ENCODE measurements around the gene SEPTIN12. TPM values are rescaled to one million over a fixed set of nuclear protein-coding genes. Genes with fewer than 3 reads are reported as not detected.

Gene SEPTIN12
- total and polyA plus RNA-seq, 2 of the 4 experiments (the other 2 are of a cell fraction): not detected

- TF ChIP-seq MAZ (IDR thresholded peaks at IDR 0.05; ENCODE audit: borderline replicate concordance, low read depth, low read length) (no peak), RFX5 (IDR thresholded peaks at IDR 0.05; ENCODE audit: low read depth, low read length) (no peak), CTCF (conservative IDR thresholded peaks at IDR 0.05; ENCODE audit: low read depth, low read length) (no peak), SMC3 (IDR thresholded peaks at IDR 0.05; ENCODE audit: low read depth, low read length) (no peak), USF2 (IDR thresholded peaks at IDR 0.05; ENCODE audit: low read depth, low read length) (no peak), FOS (IDR thresholded peaks at IDR 0.05; ENCODE audit: low read depth, low read length) (no peak), CEBPB (IDR thresholded peaks at IDR 0.05; ENCODE audit: low read depth, low read length) (no peak), RCOR1 (IDR thresholded peaks at IDR 0.05; ENCODE audit: insufficient replicate concordance, low read length) (no peak), RAD21 (IDR thresholded peaks at IDR 0.05; ENCODE audit: low read length) (no peak), MAFK (IDR thresholded peaks at IDR 0.05; ENCODE audit: low read depth, low read length) (no peak), CHD1 (IDR thresholded peaks at IDR 0.05; ENCODE audit: low read depth, low read length) (no peak), MXI1 (IDR thresholded peaks at IDR 0.05; ENCODE audit: borderline replicate concordance, low read depth, low read length) (no peak), ELK1 (IDR thresholded peaks at IDR 0.05; ENCODE audit: borderline replicate concordance, low read depth, low read length) (no peak)
- POLR2A ChIA-PET (ENCODE audit: unreplicated experiment): no interaction called here
Observed at GRCh38 chr16:4783251-4783950, 4.7 kb downstream of the SEPTIN12 start.

More at GRCh38 chr16:4783251-4783950, 4.7 kb downstream of the SEPTIN12 start:
- WGBS, 2 experiments (ENCODE audit: extremely low coverage in 2 of 2, insufficient read length in 1 of 2): 91% methylated on average over 7 of the region's 25 CpGs; no CpG with 5 or more reads in 1 of the 2 experiments
- H3K18ac ChIP-seq (ENCODE audit: low read depth, low read length): no peak overlapping the region
- intact Hi-C loops (cut with micrococcal nuclease) (no loop called here), dilution Hi-C loops (cut with HindIII; ENCODE audit: low sequenced_read_pairs, unreplicated experiment) (no loop called here), in situ Hi-C loops (cut with MboI; ENCODE audit: low sequenced_read_pairs) (no loop called here)
- H3K9ac ChIP-seq (ENCODE audit: low read depth, low read length): no peak overlapping the region
- H3K9me1 ChIP-seq (ENCODE audit: insufficient read depth, low read length): no peaks in the 10 kb centered on the region
- H3K14ac ChIP-seq (replicated peaks; ENCODE audit: low read depth, low read length): no peak overlapping the region
- no peaks in the 10 kb centered on the region for H3K79me1 ChIP-seq (ENCODE audit: low read depth in 1 of 2, low read length in 2 of 2)
- H4K8ac ChIP-seq (ENCODE audit: low read depth in 2 of 2, low read length in 2 of 2): no peak overlapping the region
- H2AK5ac ChIP-seq (ENCODE audit: low read depth, low read length): no peak overlapping the region
- H3K9me3 ChIP-seq (ENCODE audit: control insufficient read depth, insufficient read depth, low read length): no peaks in the 10 kb centered on the region
- no peak overlapping the region for H2BK5ac ChIP-seq (ENCODE audit: low read depth, low read length, poor library complexity, severe bottlenecking)
- CTCF ChIA-PET: no interaction called here
- H3K4me2 ChIP-seq (ENCODE audit: low read depth, low read length): no peak overlapping the region
- H2BK15ac ChIP-seq (ENCODE audit: low read depth, low read length): no peak overlapping the region
- H4K20me1 ChIP-seq (ENCODE audit: insufficient read depth, low read length): no peaks in the 10 kb centered on the region
- H2BK120ac ChIP-seq (ENCODE audit: low read depth, low read length): no peak overlapping the region
- H2AK9ac ChIP-seq (replicated peaks; ENCODE audit: low read depth, low read length, poor library complexity): no peak overlapping the region
- H3K4me1 ChIP-seq (ENCODE audit: control insufficient read depth, insufficient read depth, low read length): no peaks in the 10 kb centered on the region
- no peak overlapping the region for H2BK20ac ChIP-seq (ENCODE audit: low read depth, low read length)
- DNase-seq (no peak), ATAC-seq (ENCODE audit: low read depth) (no peak)
- no peak overlapping the region for H3K56ac ChIP-seq (ENCODE audit: extremely low read depth, insufficient read depth, low read length)
- no peak overlapping the region for H3K23ac ChIP-seq (ENCODE audit: low read depth, low read length)
- H3K27ac ChIP-seq (ENCODE audit: insufficient read depth, low read length): no peak overlapping the region
- BruUV-seq (replicated peaks): no TSS peak
- no peaks in the 10 kb centered on the region for H3K36me3 ChIP-seq (ENCODE audit: control insufficient read depth, insufficient read depth, low read length)
- H3K4me3 ChIP-seq (ENCODE audit: insufficient read depth, low read depth, low read length): no peak overlapping the region
- H3K27me3 ChIP-seq (ENCODE audit: control insufficient read depth, insufficient read depth, low read length): no peaks in the 10 kb centered on the region
- H3K4ac ChIP-seq (ENCODE audit: low read depth, low read length): no peak overlapping the region
- H2AFZ ChIP-seq (replicated peaks; ENCODE audit: low read length, poor library complexity): no peak overlapping the region
- no peak overlapping the region for H4K91ac ChIP-seq (ENCODE audit: insufficient read depth, low read depth, low read length)
- H4K5ac ChIP-seq (ENCODE audit: low read depth, low read length): no peak overlapping the region

Measured in IMR-90 (cell line).